Mammary epithelial cell (primary cell): ENCODE measurements around the gene EXO1.
"Not testable (repeated sequence)": the region's sequence is repeated elsewhere in the genome, so short reads cannot be mapped to it uniquely, and the experiment has no call there.

Experiments used
- EZH2 ChIP-seq: IDR thresholded peaks from 2 replicates; pipeline ENCODE4 v1.6.1; 2012; ENCODE audit warnings: low read length, inconsistent platforms, borderline replicate concordance
- TF ChIP-seq, protein P1 (sequence below), 2 donors: IDR thresholded peaks in 1 of 2; conservative IDR thresholded peaks in 1 of 2; 2 replicates each; pipeline ENCODE4 v1.5.1; 2011 to 2012; ENCODE audit warnings: inconsistent platforms in 2 of 2, low read length in 2 of 2, mild to moderate bottlenecking in 2 of 2, control low read depth in 1 of 2, low read depth in 1 of 2; ENCODE audit not compliant: insufficient read depth in 1 of 2; ENCODE audit errors: extremely low read depth in 1 of 2

GRCh38 chr1:241855545-241856140 is 7.6 kb downstream of the EXO1 start:
- not testable (repeated sequence) for TF ChIP-seq EZH2
- TF ChIP-seq, protein P1, sequence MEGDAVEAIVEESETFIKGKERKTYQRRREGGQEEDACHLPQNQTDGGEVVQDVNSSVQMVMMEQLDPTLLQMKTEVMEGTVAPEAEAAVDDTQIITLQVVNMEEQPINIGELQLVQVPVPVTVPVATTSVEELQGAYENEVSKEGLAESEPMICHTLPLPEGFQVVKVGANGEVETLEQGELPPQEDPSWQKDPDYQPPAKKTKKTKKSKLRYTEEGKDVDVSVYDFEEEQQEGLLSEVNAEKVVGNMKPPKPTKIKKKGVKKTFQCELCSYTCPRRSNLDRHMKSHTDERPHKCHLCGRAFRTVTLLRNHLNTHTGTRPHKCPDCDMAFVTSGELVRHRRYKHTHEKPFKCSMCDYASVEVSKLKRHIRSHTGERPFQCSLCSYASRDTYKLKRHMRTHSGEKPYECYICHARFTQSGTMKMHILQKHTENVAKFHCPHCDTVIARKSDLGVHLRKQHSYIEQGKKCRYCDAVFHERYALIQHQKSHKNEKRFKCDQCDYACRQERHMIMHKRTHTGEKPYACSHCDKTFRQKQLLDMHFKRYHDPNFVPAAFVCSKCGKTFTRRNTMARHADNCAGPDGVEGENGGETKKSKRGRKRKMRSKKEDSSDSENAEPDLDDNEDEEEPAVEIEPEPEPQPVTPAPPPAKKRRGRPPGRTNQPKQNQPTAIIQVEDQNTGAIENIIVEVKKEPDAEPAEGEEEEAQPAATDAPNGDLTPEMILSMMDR (conservative IDR thresholded peaks at IDR 0.05 in 1 of 2, IDR thresholded peaks at IDR 0.05 in 1 of 2; ENCODE audit: extremely low read depth in 1 of 2, insufficient read depth in 1 of 2, low read depth in 1 of 2, low read length in 2 of 2) = not testable (repeated sequence)
